OCI-LY1 (cell line): ENCODE measurements around the gene PDE6H.

ENCODE experiments used
- H2AFZ ChIP-seq: fragments of 200-600 bp; sonication (generic), shearing (Covaris generic); 2 replicates; pipeline ENCODE4 v1.6.0; 2014; ENCODE audit warnings: antibody characterized with exemption, mild to moderate bottlenecking, low read length
- H3F3A ChIP-seq: fragments of 200-600 bp; sonication (generic), shearing (Covaris generic); 2 replicates; pipeline ENCODE4 v1.6.0; 2014; ENCODE audit warnings: mild to moderate bottlenecking, antibody characterized with exemption, low read length, moderate library complexity; ENCODE audit not compliant: insufficient read depth
- H3K27ac ChIP-seq: fragments of 200-600 bp; sonication (generic); 2 replicates; pipeline ENCODE4 v1.5.1; 2014; ENCODE audit warnings: low read length, mixed run types, mild to moderate bottlenecking, low read depth; ENCODE audit not compliant: poor library complexity, severe bottlenecking
- H3K27me3 ChIP-seq: fragments of 200-600 bp; sonication (generic); 2 replicates; pipeline ENCODE4 v1.6.0; 2014; ENCODE audit warnings: antibody characterized with exemption, mild to moderate bottlenecking, low read length, moderate library complexity; ENCODE audit not compliant: insufficient read depth
- H3K36me3 ChIP-seq: fragments of 200-600 bp; sonication (generic); 2 replicates; pipeline ENCODE4 v1.6.1; 2014; ENCODE audit warnings: mild to moderate bottlenecking, antibody characterized with exemption, low read length, moderate library complexity, mixed read lengths; ENCODE audit not compliant: insufficient read depth
- H3K4me1 ChIP-seq: fragments of 200-600 bp; sonication (generic); 2 replicates; pipeline ENCODE4 v1.5.1; 2014; ENCODE audit warnings: mild to moderate bottlenecking, low read length, moderate library complexity; ENCODE audit not compliant: insufficient read depth, severe bottlenecking
- H3K4me2 ChIP-seq: fragments of 200-600 bp; sonication (generic), shearing (Covaris generic); 2 replicates; pipeline ENCODE4 v1.6.1; 2014; ENCODE audit warnings: low read length
- H3K4me3 ChIP-seq: fragments of 200-600 bp; sonication (generic); 2 replicates; pipeline ENCODE4 v1.5.1; 2014; ENCODE audit warnings: low read length, low read depth, mild to moderate bottlenecking, mixed read lengths; ENCODE audit not compliant: poor library complexity, severe bottlenecking
- H3K79me2 ChIP-seq: fragments of 200-600 bp; shearing (Covaris generic); 2 replicates; pipeline ENCODE4 v1.6.1; 2016; ENCODE audit warnings: mixed run types, low read length, mixed read lengths; ENCODE audit not compliant: insufficient read depth
- H3K9ac ChIP-seq: fragments of 200-600 bp; sonication (generic), shearing (Covaris generic); 2 replicates; pipeline ENCODE4 v1.6.1; 2014; ENCODE audit warnings: mild to moderate bottlenecking, low read length, mixed read lengths
- H3K9me2 ChIP-seq: fragments of 200-600 bp; sonication (generic), shearing (Covaris generic); 2 replicates; pipeline ENCODE4 v1.6.1; 2014; ENCODE audit warnings: low read depth, mild to moderate bottlenecking, low read length, mixed read lengths
- H3K9me3 ChIP-seq: fragments of 200-600 bp; shearing (Covaris generic); 2 replicates; pipeline ENCODE4 v1.6.1; 2014; ENCODE audit warnings: low read length, mixed read lengths
- H4K20me1 ChIP-seq: fragments of 200-600 bp; sonication (generic), shearing (Covaris generic); 2 replicates; pipeline ENCODE4 v1.6.0; 2016; ENCODE audit warnings: mild to moderate bottlenecking, low read length; ENCODE audit not compliant: insufficient read depth
- CTCF ChIP-seq: fragments of 200-600 bp; sonication (generic), shearing (Covaris generic); IDR thresholded peaks from 2 replicates; pipeline ENCODE4 v1.5.1; 2017; ENCODE audit warnings: mild to moderate bottlenecking, antibody characterized with exemption, low read length, moderate library complexity, mixed read lengths
- EZH2 ChIP-seq: fragments of 200-600 bp; sonication (generic), shearing (Covaris generic); IDR thresholded peaks from 2 replicates; pipeline ENCODE4 v1.8.0; 2017; ENCODE audit warnings: borderline replicate concordance, mixed run types, mild to moderate bottlenecking, antibody characterized with exemption, low read length, moderate library complexity, mixed read lengths

The PDE6H gene

GRCh38 chr12:14937689-14938088, 35.2 kb upstream of the PDE6H start:
- peak; percentile 60 for TF ChIP-seq CTCF
- no peak for TF ChIP-seq EZH2
- Histone ChIP-seq H3K27ac (no peak overlapping the region), H3K36me3 (peaks cover 28% of the 10 kb centered on the region), H3K4me2 (no peak overlapping the region), H3K4me1 (peaks cover 7% of the 10 kb centered on the region), H3K79me2 (no peaks in the 10 kb centered on the region), H3K27me3 (no peaks in the 10 kb centered on the region), H2AFZ (no peak overlapping the region), H3K9ac (no peak overlapping the region), H3F3A (peaks cover 8% of the 10 kb centered on the region; the same call in 1 of the 2 replicates), H4K20me1 (no peaks in the 10 kb centered on the region), H3K4me3 (no peak overlapping the region), H3K9me3 (no peaks in the 10 kb centered on the region), H3K9me2 (no peaks in the 10 kb centered on the region)

GRCh38 chr12:14938301-14938700, 34.5 kb upstream of the PDE6H start, which contains the start of gene ERP27:
TSS of gene ERP27 (minus strand) at chr12:14938537. CDS start at chr12:14938508, 29 bp downstream.
- no peaks in the 10 kb centered on the region for H3K27me3 ChIP-seq
- H3K9me2 ChIP-seq, result no peaks in the 10 kb centered on the region
- H3K9ac ChIP-seq, result no peak within 1 kb of the TSS

GRCh38 chr12:14941369-14941768, 31.5 kb upstream of the PDE6H start:
- H3K36me3 ChIP-seq, result peaks cover 65% of the 10 kb centered on the region
- H3K9me2 ChIP-seq, result no peaks in the 10 kb centered on the region
- H2AFZ ChIP-seq, result no peak overlapping the region
- no peaks in the 10 kb centered on the region for H3K27me3 ChIP-seq
- H3K4me2 ChIP-seq, result no peak overlapping the region
- peaks cover 7% of the 10 kb centered on the region for H3K4me1 ChIP-seq
- no peaks in the 10 kb centered on the region for H4K20me1 ChIP-seq
- H3K27ac ChIP-seq, result no peak overlapping the region
- H3K9me3 ChIP-seq, result no peaks in the 10 kb centered on the region
- no peak overlapping the region for H3K4me3 ChIP-seq
- TF ChIP-seq CTCF (no peak), EZH2 (no peak)
- peaks cover 8% of the 10 kb centered on the region; the same call in 1 of the 2 replicates for H3F3A ChIP-seq
- H3K79me2 ChIP-seq, result no peaks in the 10 kb centered on the region
- H3K9ac ChIP-seq, result no peak overlapping the region

More at GRCh38 chr12:14938301-14938700, 34.5 kb upstream of the PDE6H start, which contains the start of gene ERP27:
- H3K4me2 ChIP-seq, result no peak within 1 kb of the TSS
- H3K4me1 ChIP-seq, result peaks cover 7% of the 10 kb centered on the region
- no peak within 1 kb of the TSS for H3K4me3 ChIP-seq
- H3F3A ChIP-seq, result peaks cover 8% of the 10 kb centered on the region; the same call in 1 of the 2 replicates
- no peaks in the 10 kb centered on the region for H3K79me2 ChIP-seq
- no peaks in the 10 kb centered on the region for H4K20me1 ChIP-seq
- H3K27ac ChIP-seq, result peak within 1 kb of the TSS; percentile 33
- no peak for TF ChIP-seq CTCF
- no peak for TF ChIP-seq EZH2
- H3K9me3 ChIP-seq, result no peaks in the 10 kb centered on the region
- peaks cover 35% of the 10 kb centered on the region for H3K36me3 ChIP-seq
- H2AFZ ChIP-seq, result no peak within 1 kb of the TSS
